ENCODE measurements around the gene INSM2. TPM values are rescaled to one million over a fixed set of nuclear protein-coding genes. Genes with fewer than 3 reads are reported as not detected.

The INSM2 gene
- total RNA-seq, 1 donor from 2014 or later: not detected

DNA sequence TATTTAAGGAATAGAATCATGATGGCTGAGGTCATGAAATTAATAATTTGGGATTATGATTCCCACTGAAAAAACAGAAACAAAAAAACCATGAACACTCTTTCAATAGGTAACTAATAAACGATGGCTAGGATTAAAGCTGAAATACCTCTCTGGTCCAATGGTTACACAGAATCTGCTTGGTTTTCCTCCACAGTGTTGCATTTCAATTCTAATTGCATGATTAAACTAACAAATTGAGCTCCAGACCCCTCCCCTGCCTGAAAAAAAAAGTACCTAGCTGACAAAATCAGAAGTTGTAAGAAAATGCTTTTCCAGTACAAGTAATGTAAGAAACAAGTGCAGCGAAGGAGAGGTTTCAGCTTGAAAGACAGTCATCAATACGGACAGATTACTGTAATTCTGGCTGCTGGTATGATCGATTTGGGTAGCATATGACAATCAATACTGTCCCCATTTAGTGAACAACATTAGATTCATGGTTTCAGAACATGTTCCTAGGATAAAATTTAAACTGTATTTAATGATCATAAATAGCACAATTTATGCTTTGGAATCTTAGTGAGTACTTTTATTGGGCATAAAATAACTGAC lies 32.0 kb downstream of the INSM2 start:
- ATAC-seq (no peak), DNase-seq (no peak)
- TF ChIP-seq, protein P1, sequence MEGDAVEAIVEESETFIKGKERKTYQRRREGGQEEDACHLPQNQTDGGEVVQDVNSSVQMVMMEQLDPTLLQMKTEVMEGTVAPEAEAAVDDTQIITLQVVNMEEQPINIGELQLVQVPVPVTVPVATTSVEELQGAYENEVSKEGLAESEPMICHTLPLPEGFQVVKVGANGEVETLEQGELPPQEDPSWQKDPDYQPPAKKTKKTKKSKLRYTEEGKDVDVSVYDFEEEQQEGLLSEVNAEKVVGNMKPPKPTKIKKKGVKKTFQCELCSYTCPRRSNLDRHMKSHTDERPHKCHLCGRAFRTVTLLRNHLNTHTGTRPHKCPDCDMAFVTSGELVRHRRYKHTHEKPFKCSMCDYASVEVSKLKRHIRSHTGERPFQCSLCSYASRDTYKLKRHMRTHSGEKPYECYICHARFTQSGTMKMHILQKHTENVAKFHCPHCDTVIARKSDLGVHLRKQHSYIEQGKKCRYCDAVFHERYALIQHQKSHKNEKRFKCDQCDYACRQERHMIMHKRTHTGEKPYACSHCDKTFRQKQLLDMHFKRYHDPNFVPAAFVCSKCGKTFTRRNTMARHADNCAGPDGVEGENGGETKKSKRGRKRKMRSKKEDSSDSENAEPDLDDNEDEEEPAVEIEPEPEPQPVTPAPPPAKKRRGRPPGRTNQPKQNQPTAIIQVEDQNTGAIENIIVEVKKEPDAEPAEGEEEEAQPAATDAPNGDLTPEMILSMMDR (IDR thresholded peaks at IDR 0.05): no peak
- no peaks in the 10 kb centered on the region for H3K36me3 ChIP-seq
- no peaks in the 10 kb centered on the region for H3K27me3 ChIP-seq
- no peak overlapping the region for H3K4me3 ChIP-seq
- H3K9me3 ChIP-seq: no peaks in the 10 kb centered on the region
- no peaks in the 10 kb centered on the region for H3K4me1 ChIP-seq
- H3K27ac ChIP-seq: no peak overlapping the region
- intact Hi-C loops (cut with DNase I): no loop called here

DNA sequence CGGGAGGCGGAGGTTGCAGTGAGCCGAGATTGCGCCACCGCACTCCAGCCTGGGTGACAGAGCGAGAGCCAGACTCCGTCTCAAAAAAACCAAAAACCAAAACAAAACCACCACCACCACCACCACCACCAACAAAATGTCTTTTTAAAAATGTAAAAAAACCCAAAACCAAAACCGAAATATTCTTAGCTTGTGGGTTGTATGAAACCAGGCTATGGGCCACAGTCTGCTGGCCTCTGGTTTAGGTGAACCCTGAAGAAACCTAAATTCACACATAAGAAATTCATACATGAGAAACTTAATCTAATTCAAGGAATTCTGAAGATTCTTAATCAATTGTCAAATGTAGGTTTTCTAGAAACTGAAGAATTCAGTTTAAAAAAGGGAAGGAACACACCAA lies 37.6 kb downstream of the INSM2 start:
- no peaks in the 10 kb centered on the region for H3K36me3 ChIP-seq
- no peak overlapping the region for H3K27ac ChIP-seq
- no peak for DNase-seq
- H3K4me3 ChIP-seq: no peak overlapping the region
- intact Hi-C loops (cut with DNase I): no loop called here
- no peaks in the 10 kb centered on the region for H3K27me3 ChIP-seq
- no peak for ATAC-seq
- H3K9me3 ChIP-seq: no peaks in the 10 kb centered on the region
- TF ChIP-seq, protein P1 (IDR thresholded peaks at IDR 0.05): no peak
- H3K4me1 ChIP-seq: no peaks in the 10 kb centered on the region

DNA sequence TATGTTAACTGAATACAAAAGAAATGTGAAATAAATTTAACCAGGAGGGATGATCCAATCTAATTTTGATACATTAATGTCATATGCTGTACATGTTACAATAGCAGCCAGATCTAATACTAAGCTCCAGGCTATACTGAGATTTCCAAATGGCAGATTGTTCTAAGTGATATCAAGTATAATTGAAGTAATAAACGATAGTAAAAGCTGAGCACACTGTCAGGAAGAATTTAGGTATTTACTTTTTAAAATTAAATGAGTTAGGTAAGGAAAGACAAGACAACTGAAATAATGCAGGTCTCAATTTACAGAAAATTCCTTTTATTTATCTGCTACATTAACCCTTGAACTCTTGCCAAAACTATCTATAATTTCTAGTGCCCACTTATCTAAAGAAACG lies 39.9 kb downstream of the INSM2 start:
- intact Hi-C loops (cut with DNase I): no loop called here

DNA sequence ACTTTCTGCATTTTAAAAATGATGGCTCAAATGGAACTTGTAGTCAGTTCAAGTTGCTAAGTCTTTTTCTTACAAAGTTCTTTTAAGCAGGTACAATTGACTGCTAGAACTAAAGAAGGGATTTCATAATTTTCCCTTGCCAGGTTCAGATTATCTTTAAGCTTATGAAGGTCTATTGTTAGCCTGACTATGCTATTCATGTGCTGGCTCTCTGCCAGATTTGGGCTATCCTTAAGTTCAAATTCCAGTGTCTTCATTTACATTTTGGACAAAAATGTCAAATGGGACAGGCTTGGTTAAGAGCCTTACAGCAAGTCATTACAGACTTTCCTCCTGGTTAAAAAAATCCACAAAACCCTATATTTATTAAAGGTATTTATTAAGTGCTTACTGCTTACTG lies 42.3 kb downstream of the INSM2 start:
- no peaks in the 10 kb centered on the region for H3K36me3 ChIP-seq
- no peaks in the 10 kb centered on the region for H3K9me3 ChIP-seq
- no peak overlapping the region for H3K4me3 ChIP-seq
- TF ChIP-seq, protein P1 (IDR thresholded peaks at IDR 0.05): no peak
- DNase-seq (no peak), ATAC-seq (no peak)
- H3K27ac ChIP-seq: no peak overlapping the region
- no peaks in the 10 kb centered on the region for H3K4me1 ChIP-seq
- H3K27me3 ChIP-seq: no peaks in the 10 kb centered on the region
- intact Hi-C loops (cut with DNase I): no loop called here

More for the DNA sequence above, 39.9 kb downstream of the INSM2 start:
- Histone ChIP-seq H3K9me3 (no peaks in the 10 kb centered on the region), H3K4me3 (no peak overlapping the region), H3K36me3 (no peaks in the 10 kb centered on the region), H3K4me1 (no peaks in the 10 kb centered on the region), H3K27me3 (no peaks in the 10 kb centered on the region), H3K27ac (no peak overlapping the region)
- TF ChIP-seq, protein P1 (IDR thresholded peaks at IDR 0.05): no peak
- ATAC-seq: no peak
- DNase-seq: no peak

DNA sequence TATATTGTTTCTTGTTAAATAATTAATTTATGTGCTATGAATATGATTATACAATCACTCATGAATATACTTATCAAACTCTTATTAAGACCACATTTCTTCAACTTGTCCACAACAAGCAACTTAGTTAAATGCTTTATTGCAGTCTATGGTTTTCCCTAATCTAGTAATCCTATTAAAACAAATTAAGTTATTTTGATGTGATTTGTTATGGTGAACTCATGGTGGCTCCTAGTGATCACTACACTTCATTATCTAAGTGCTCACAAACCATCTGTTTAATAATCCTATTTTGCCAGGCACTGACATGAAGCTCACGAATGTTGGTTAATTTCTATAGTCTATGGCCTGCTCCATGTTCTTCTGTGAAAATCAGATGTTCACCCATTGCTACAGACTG lies 42.9 kb downstream of the INSM2 start:
- H3K9me3 ChIP-seq: no peaks in the 10 kb centered on the region
- TF ChIP-seq, protein P1 (IDR thresholded peaks at IDR 0.05): no peak
- H3K4me1 ChIP-seq: no peaks in the 10 kb centered on the region
- H3K36me3 ChIP-seq: no peaks in the 10 kb centered on the region
- no peak overlapping the region for H3K27ac ChIP-seq
- no peak overlapping the region for H3K4me3 ChIP-seq
- intact Hi-C loops (cut with DNase I): no loop called here
- ATAC-seq (no peak), DNase-seq (no peak)
- H3K27me3 ChIP-seq: no peaks in the 10 kb centered on the region

DNA sequence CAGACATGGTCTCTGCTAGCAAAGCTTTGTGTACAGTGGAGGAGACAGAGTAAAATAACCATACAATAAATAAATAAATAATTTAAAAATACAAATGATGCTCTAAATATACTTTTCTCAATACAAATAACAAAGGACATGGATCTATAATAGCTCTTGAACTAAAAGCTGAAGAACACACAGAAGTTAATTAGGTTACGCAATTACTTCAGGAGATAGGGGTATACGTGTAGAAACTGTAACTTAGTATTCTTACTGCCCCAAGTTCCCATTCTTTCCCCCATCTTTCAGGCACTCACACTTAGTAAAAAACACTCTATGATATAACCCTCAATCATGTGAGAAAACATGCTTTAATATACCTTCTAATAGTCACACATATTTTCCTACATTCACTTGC lies 44.2 kb downstream of the INSM2 start:
- Histone ChIP-seq H3K4me1 (no peaks in the 10 kb centered on the region), H3K9me3 (no peaks in the 10 kb centered on the region), H3K27me3 (no peaks in the 10 kb centered on the region)

More for the DNA sequence above, 44.2 kb downstream of the INSM2 start:
- TF ChIP-seq, protein P1 (IDR thresholded peaks at IDR 0.05): no peak
- no peak overlapping the region for H3K4me3 ChIP-seq
- H3K27ac ChIP-seq: no peak overlapping the region
- no peak for DNase-seq
- no peak for ATAC-seq
- intact Hi-C loops (cut with DNase I): no loop called here
- no peaks in the 10 kb centered on the region for H3K36me3 ChIP-seq

All from upper lobe of right lung (tissue), 1 donor.